Spleen (tissue), 11 donors: ENCODE results near the gene BDH1. TPM values are rescaled to one million over a fixed set of nuclear protein-coding genes. Genes with fewer than 3 reads are reported as not detected.
"Not testable (repeated sequence)": the region's sequence is repeated elsewhere in the genome, so short reads cannot be mapped to it uniquely, and the experiment has no call there.

Source experiments
- DNase-seq: peaks from one replicate; pipeline ENCODE4 v3.0.0-alpha.2; 2020
- H3K27ac ChIP-seq, 8 donors: fragments of 200-600 bp; sonication (generic) in 7 of 8; 1 replicate in 4 of 8; 2 replicates in 4 of 8; pipeline versions ENCODE4 v1.5.0 to v1.8.0; 2016 to 2021; ENCODE audit warnings: inconsistent platforms in 4 of 8, mild to moderate bottlenecking in 4 of 8, moderate library complexity in 1 of 8
- H3K27me3 ChIP-seq, 7 donors: fragments of 200-600 bp; sonication (generic) in 6 of 7; replicated peaks in 1 of 7; 1 replicate in 4 of 7; 2 replicates in 3 of 7; pipeline versions ENCODE4 v1.5.0 to v1.8.0; 2016 to 2021; ENCODE audit warnings: inconsistent platforms in 3 of 7, mild to moderate bottlenecking in 1 of 7
- H3K36me3 ChIP-seq, 6 donors: fragments of 200-600 bp; sonication (generic) in 5 of 6; 1 replicate in 4 of 6; 2 replicates in 2 of 6; pipeline versions ENCODE4 v1.5.0 to v1.8.0; 2016 to 2021; ENCODE audit warnings: inconsistent platforms in 2 of 6
- H3K4me1 ChIP-seq, 6 donors: fragments of 200-600 bp; sonication (generic) in 5 of 6; 1 replicate in 3 of 6; 2 replicates in 3 of 6; pipeline versions ENCODE4 v1.5.0 to v1.8.0; 2016 to 2021; ENCODE audit warnings: inconsistent platforms in 3 of 6
- H3K4me3 ChIP-seq, 8 donors: fragments of 200-600 bp; sonication (generic) in 7 of 8; 1 replicate in 4 of 8; 2 replicates in 4 of 8; pipeline versions ENCODE4 v1.5.0 to v1.8.0; 2016 to 2021; ENCODE audit warnings: inconsistent platforms in 4 of 8, mild to moderate bottlenecking in 4 of 8, moderate library complexity in 2 of 8
- H3K9me3 ChIP-seq, 8 donors: fragments of 200-600 bp; sonication (generic) in 7 of 8; 1 replicate in 4 of 8; 2 replicates in 4 of 8; pipeline versions ENCODE4 v1.5.0 to v1.8.0; 2016 to 2021; ENCODE audit warnings: inconsistent platforms in 4 of 8
- CTCF ChIP-seq, 11 experiments: fragments of 200-600 bp in 7 of 11; fragments of 450-650 bp in 4 of 11; sonication (generic) in 4 of 11; IDR thresholded peaks in 8 of 11; conservative IDR thresholded peaks in 3 of 11; 1 replicate in 7 of 11; 2 replicates in 4 of 11; pipeline versions ENCODE4 v1.4.0 to v1.8.0; 2016 to 2021; ENCODE audit warnings: antibody characterized with exemption in 11 of 11, inconsistent platforms in 4 of 11, mild to moderate bottlenecking in 1 of 11
- POLR2A ChIP-seq, 3 donors: fragments of 450-650 bp; IDR thresholded peaks; one replicate each; pipeline ENCODE4 v1.5.1; 2017; ENCODE audit warnings: antibody characterized with exemption in 3 of 3, mild to moderate bottlenecking in 1 of 3
- POLR2AphosphoS5 ChIP-seq, 3 donors: sonication (generic); formaldehyde crosslinking; IDR thresholded peaks; one replicate each; pipeline ENCODE4 v1.5.1; 2017; ENCODE audit warnings: antibody characterized with exemption in 3 of 3
- WGBS, 5 donors: extraction: QIAGEN DNeasy Blood & Tissue Kit in 3 of 5; methylation state at CpG; one replicate each; pipeline versions ENCODE4 v1.1.5 to v1.1.7; 2013 to 2018; 5-methylcytosine and 5-hydroxymethylcytosine counted together
- intact Hi-C: fragments of 100-400 bp; cut with DNase I; formaldehyde crosslinking; loops from one replicate; pipeline ENCODE4 v1.15.0; 2023; ENCODE audit warnings: low total_unique reads
- polyA plus RNA-seq, 3 donors: library from polyadenylated mRNA; stranded (reverse); fragments of 200-250 nt; gene quantifications; one replicate each; pipeline ENCODE4 v1.2.1, GENCODE V29; 2013
- total RNA-seq, 7 donors: library from RNA; depleted of rRNA in 3 of 7; stranded (reverse); fragments of >200 nt in 3 of 7; fragmentation: NEBNext Ultra II Directional in 4 of 7; extraction: Animal tissue kit (Norgen Biotek cat#: 25700) in 4 of 7; gene quantifications; one replicate each; pipeline versions ENCODE4 v1.1.0 to v1.2.1, GENCODE V29; 2016 to 2021
- donor health status: healthy with polysubstance abuse.
- donor health status: DM: no; HTN: no; CAD: no; lungs with moderate emphysema.
- donor health status: DM: no; HTN: no; CAD: no.
- donor health status: Bipolar disorder and iron deficiency.
- donor health status: healthy.
- donor health status: DM: no; HTN: no; CAD: no.
- donor health status: DM: yes; HTN: yes; CAD: no.

BDH1 gene
- total and polyA plus RNA-seq, 10 donors = 11.5 to 24.6 (median 17.5) TPM

GRCh38 chr3:197569433-197569832 lies 13.7 kb upstream of the BDH1 start:
- H3K36me3 ChIP-seq, H3K27ac ChIP-seq, H3K4me1 ChIP-seq, H3K4me3 ChIP-seq, intact Hi-C loops, DNase-seq: not testable (repeated sequence)
- Histone ChIP-seq H3K9me3 (peaks cover 0 to 52% (median 21%) of the 10 kb centered on the region in 8 donors), H3K27me3 (peaks cover 0 to 14% (median 0%) of the 10 kb centered on the region in 7 donors)
- WGBS, 5 donors = 67 to 83% (median 71%) methylated on average over 2 of the region's 2 CpGs

GRCh38 chr3:197567904-197568681 lies 12.3 kb upstream of the BDH1 start:
- H3K36me3 ChIP-seq = no peaks in the 10 kb centered on the region
- peaks cover 0 to 65% (median 30%) of the 10 kb centered on the region in 8 donors for H3K9me3 ChIP-seq
- TF ChIP-seq POLR2A (IDR thresholded peaks at IDR 0.05) = no peak
- TF ChIP-seq POLR2AphosphoS5 (IDR thresholded peaks at IDR 0.05) = no peak
- no peak for TF ChIP-seq CTCF (IDR thresholded peaks at IDR 0.05 in 8 of 11, conservative IDR thresholded peaks at IDR 0.05 in 3 of 11)
- peaks cover 0 to 14% (median 0%) of the 10 kb centered on the region in 7 donors for H3K27me3 ChIP-seq
- H3K4me3 ChIP-seq = no peak overlapping the region
- DNase-seq = no peak
- intact Hi-C loops = no loop called here
- H3K4me1 ChIP-seq = no peaks in the 10 kb centered on the region
- 57 to 63% (median 61%) methylated on average over 6 of the region's 6 CpGs for WGBS, 5 donors
- no peak overlapping the region for H3K27ac ChIP-seq

- H3K4me3 ChIP-seq, intact Hi-C loops, H3K36me3 ChIP-seq, H3K27ac ChIP-seq, DNase-seq: not testable (repeated sequence)
- H3K4me1 ChIP-seq = peaks cover 0 to 13% (median 5%) of the 10 kb centered on the region in 6 donors
- H3K9me3 ChIP-seq = peaks cover 0 to 59% (median 26%) of the 10 kb centered on the region in 8 donors
- H3K27me3 ChIP-seq = peaks cover 0 to 14% (median 0%) of the 10 kb centered on the region in 7 donors
These were observed 10.4 kb upstream of the BDH1 start for GRCh38 chr3:197566155-197566554.

GRCh38 chr3:197564097-197564843 lies 8.5 kb upstream of the BDH1 start:
- WGBS, 5 donors = 71 to 97% (median 84%) methylated on average over 1 of the region's 1 CpG
- intact Hi-C loops = no loop called here
- Histone ChIP-seq H3K27me3 (peaks cover 0 to 14% (median 0%) of the 10 kb centered on the region in 7 donors), H3K27ac (no peak overlapping the region), H3K9me3 (peaks cover 0 to 40% (median 24%) of the 10 kb centered on the region in 8 donors), H3K4me3 (no peak overlapping the region), H3K36me3 (no peaks in the 10 kb centered on the region), H3K4me1 (peaks cover 0 to 13% (median 5%) of the 10 kb centered on the region in 6 donors)
- no peak for DNase-seq
- TF ChIP-seq CTCF (IDR thresholded peaks at IDR 0.05 in 8 of 11, conservative IDR thresholded peaks at IDR 0.05 in 3 of 11) = no peak
- no peak for TF ChIP-seq POLR2A (IDR thresholded peaks at IDR 0.05)
- no peak for TF ChIP-seq POLR2AphosphoS5 (IDR thresholded peaks at IDR 0.05)
